HUES64 (cell line): ENCODE data around the gene RAB40C.
A peak's percentile ranks its signal among the peaks of the same experiment; 100 is the strongest.

Experiments
- H3K27ac ChIP-seq: 2 replicates; pipeline ENCODE4 v1.7.0; 2013; ENCODE audit warnings: low read depth, low read length, inconsistent platforms
- H3K27me3 ChIP-seq: 2 replicates; pipeline ENCODE4 v1.6.1; 2013; ENCODE audit warnings: mild to moderate bottlenecking, low read length; ENCODE audit not compliant: insufficient read depth
- H3K36me3 ChIP-seq: 2 replicates; pipeline ENCODE4 v1.6.1; 2013; ENCODE audit warnings: mild to moderate bottlenecking, low read length; ENCODE audit not compliant: insufficient read depth
- H3K4me1 ChIP-seq: 2 replicates; pipeline ENCODE4 v1.6.1; 2013; ENCODE audit warnings: mild to moderate bottlenecking, low read length, moderate library complexity; ENCODE audit not compliant: insufficient read depth
- H3K4me3 ChIP-seq: 2 replicates; pipeline ENCODE4 v1.5.1; 2013; ENCODE audit warnings: mild to moderate bottlenecking, low read length, moderate library complexity
- H3K9ac ChIP-seq: 2 replicates; pipeline ENCODE4 v1.6.1; 2013; ENCODE audit warnings: mild to moderate bottlenecking, low read depth, low read length
- H3K9me3 ChIP-seq: 2 replicates; pipeline ENCODE4 v1.6.1; 2013; ENCODE audit warnings: low read depth, low read length; ENCODE audit not compliant: insufficient read depth
- WGBS: fragments of 150-250, 120-280 bp; methylation state at CpG from one replicate; pipeline ENCODE4 v1.1.7; 2013; ENCODE audit warnings: missing lambda C conversion rate; 5-methylcytosine and 5-hydroxymethylcytosine counted together

The RAB40C gene

DNA sequence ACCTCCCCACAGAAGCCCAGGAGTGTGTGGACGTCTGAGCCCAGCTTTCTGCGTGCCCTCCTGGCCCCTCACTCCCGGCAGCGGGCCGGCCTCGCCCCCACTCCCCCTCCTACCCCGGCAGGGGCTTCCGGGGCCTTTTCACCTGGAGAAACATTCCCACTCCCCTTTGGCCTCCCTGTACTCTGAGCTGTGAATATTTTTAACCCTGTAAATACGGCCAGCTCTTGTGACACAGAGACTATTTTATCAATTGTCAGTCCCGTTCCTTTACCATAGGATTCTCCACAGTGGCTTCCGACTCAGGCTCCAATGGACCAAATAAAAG lies 35.6 kb upstream of the RAB40C start:
- 87% methylated on average over 11 of the region's 11 CpGs for WGBS
- no peak overlapping the region for H3K4me3 ChIP-seq
- 0 out of 2 replicates have a peak, but pooled peaks cover under 1% of the 10 kb centered on the region for H3K4me1 ChIP-seq
- no peak overlapping the region for H3K9ac ChIP-seq
- peaks cover 15% of the 10 kb centered on the region for H3K36me3 ChIP-seq
- H3K27ac ChIP-seq = no peak overlapping the region
- no peaks in the 10 kb centered on the region for H3K9me3 ChIP-seq
- peaks cover 12% of the 10 kb centered on the region for H3K27me3 ChIP-seq

DNA sequence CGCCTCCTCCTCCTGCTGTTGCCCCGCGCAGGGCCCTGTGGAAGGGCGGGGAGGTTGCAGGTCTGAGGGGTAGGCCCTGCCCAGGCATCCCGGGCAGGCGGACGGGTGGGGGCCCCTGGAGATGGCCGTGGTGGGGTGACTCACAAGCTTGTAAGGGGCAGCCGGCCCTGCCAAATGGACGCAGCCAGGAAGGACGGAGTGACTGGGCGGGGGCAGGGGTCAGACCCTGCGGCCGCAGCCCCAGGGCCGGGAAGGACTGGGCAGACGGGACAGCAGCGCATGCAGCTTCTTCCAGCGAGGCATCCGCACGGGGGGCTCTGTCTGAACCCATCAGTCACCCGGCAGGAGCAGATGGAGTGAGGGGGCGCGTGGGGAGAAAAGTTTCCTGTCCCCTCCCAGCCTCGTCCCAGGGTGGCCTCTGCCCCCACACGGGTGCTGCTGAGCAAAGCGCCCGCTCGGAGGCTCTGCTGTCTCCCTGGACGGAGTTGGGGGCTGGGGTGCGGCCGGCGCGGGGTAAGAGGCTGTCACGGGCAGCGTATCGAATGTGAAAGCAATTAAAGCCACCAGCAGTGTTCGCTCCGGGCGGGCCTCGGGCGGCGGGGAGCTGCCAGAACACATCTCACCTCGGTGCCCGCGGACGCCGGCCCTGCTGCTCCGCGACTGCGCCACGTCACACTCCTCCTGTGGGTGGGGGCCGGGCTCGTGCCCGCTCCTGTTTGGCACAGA lies 35.1 kb upstream of the RAB40C start:
- H3K27ac ChIP-seq = no peak overlapping the region
- 93% methylated on average over 54 of the region's 54 CpGs for WGBS
- H3K9ac ChIP-seq = no peak overlapping the region
- H3K27me3 ChIP-seq = peaks cover 17% of the 10 kb centered on the region
- H3K4me1 ChIP-seq = 0 out of 2 replicates have a peak, but pooled peaks cover 3% of the 10 kb centered on the region
- H3K4me3 ChIP-seq = no peak overlapping the region
- H3K9me3 ChIP-seq = no peaks in the 10 kb centered on the region
- H3K36me3 ChIP-seq = peaks cover 15% of the 10 kb centered on the region

DNA sequence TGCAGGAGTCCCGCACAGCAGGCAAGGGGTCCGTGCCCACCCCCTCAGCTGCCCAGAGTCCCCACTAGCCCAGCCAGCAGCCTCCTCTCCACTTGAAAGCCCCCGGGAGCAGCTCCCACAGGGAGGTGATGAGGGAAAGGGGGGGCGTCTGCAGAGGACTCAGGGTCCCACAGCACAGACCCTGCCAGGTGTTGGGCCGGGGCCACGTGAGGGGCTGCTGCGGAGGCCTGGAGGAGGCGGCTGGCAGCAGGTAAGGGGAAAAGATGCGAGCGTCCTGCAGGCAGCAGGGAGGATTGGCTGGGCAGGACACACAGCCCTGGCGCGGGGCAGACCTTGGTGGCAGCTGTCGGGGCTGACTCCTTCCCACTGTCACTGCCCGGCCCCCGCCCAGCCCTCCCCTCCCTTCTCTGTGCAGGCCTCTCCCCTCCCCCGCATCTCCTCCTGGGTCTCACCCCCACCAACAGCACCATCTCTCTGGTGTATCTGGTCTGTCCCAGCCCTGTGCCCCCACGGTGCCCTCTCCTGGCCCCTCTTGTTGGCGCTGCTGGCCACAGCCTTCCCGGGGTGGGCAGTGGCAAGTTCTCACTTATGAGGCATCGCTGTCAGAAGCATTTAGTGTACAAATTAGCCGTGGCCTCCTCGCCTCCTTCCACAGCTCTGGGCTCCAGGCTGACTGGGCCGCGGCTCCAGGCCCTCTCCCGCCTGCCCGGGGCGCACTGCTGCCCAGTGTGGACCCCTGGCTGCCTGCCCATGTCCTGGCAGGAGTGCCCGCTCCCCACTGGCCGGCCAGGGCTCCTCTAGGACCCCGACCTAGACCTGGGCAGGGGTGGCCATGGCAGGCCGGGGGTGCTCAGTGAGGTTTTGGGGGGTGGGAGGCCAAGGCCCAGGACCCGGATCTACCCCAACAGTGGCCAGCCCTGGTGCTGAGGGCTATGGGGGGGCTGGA lies 34.1 kb upstream of the RAB40C start:
- 0 out of 2 replicates have a peak, but pooled peaks cover 3% of the 10 kb centered on the region for H3K4me1 ChIP-seq
- H3K27me3 ChIP-seq = peaks cover 27% of the 10 kb centered on the region
- H3K4me3 ChIP-seq = no peak overlapping the region
- no peak overlapping the region for H3K27ac ChIP-seq
- peaks cover 15% of the 10 kb centered on the region for H3K36me3 ChIP-seq
- no peak overlapping the region for H3K9ac ChIP-seq
- 87% methylated on average over 32 of the region's 32 CpGs for WGBS
- H3K9me3 ChIP-seq = no peaks in the 10 kb centered on the region

DNA sequence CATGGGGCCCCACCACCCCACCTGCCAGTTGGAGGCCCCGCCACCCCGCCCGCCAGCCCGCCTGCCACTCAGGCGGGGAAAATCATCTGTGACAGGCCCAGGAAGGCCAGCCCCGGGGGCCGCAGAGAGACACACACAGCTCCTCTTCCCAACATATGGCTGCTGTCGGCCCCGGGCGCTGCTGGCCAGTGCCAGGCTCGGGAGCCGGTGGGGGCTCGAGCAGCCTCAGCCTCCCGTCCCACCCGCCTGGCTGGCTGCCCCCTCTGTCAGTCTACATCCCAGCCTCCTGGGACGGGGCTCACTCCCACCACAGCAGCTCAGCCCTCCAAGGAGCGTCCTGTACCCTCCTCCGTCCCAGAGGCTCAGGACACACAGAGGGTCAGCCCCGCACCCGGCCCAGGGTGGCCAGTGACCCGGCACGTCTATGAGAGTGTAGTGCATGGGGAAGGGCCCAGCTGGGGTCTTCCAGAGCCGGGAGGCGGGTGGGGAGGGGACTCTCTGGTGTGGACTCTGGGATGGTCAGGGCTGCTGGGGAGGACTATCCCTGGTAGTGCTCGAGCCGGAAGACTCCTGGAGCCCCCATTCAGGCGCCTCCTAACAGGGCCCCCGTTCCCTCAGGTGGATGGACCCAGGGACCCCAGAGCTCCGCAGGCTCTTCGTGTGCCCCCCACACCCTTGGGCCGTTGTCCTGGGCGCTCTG lies 33.2 kb upstream of the RAB40C start:
- H3K9me3 ChIP-seq = no peaks in the 10 kb centered on the region
- H3K9ac ChIP-seq = no peak overlapping the region
- H3K4me3 ChIP-seq = no peak overlapping the region
- H3K36me3 ChIP-seq = peaks cover 11% of the 10 kb centered on the region
- WGBS = 92% methylated on average over 32 of the region's 32 CpGs
- peaks cover 35% of the 10 kb centered on the region for H3K27me3 ChIP-seq
- H3K27ac ChIP-seq = no peak overlapping the region
- H3K4me1 ChIP-seq = 0 out of 2 replicates have a peak, but pooled peaks cover 3% of the 10 kb centered on the region

DNA sequence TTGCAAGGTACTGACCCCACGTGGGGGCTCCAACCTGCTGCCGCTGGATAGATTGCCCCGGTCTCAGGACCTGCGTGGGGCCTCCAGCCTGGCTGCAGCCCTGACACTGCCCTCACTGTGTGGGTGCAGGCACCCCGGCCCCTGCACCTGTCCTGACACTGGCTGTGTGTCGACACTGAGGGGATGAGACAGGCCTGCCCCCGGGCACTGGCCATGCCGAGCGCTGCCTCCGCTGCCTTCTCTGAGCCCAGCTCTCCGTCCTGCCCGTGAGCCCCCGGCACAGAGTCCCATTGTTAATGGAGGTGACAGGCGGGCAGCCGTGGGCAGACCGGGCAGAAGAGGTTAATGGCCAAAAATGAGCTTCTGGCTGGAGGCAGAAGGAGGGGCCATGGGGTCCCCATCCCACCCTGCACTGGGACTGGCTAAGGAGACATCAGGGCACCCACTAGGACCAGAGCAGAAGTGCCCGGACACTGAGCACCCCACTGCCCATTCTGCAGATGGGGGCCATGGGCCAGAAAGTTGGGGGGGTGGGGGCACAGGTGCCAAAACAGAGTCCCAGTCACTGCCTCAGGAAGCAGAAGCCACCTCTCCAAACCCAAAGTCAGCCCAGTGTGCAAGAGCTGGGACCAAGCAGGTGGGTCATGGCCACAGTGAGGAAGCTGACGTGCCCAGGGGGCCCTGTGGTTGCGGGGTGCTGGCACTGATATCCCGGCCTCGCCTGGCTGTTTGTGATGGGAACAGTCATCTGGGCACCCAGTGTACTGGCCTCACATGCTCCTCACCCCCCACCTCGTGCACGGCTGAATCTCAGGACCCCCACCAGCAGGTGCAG lies 32.2 kb upstream of the RAB40C start:
- 91% methylated on average over 23 of the region's 23 CpGs for WGBS
- Histone ChIP-seq H3K9ac (no peak overlapping the region), H3K9me3 (no peaks in the 10 kb centered on the region), H3K36me3 (0 out of 2 replicates have a peak, but pooled peaks cover 2% of the 10 kb centered on the region), H3K4me3 (no peak overlapping the region), H3K27ac (no peak overlapping the region), H3K27me3 (peaks cover 44% of the 10 kb centered on the region), H3K4me1 (0 out of 2 replicates have a peak, but pooled peaks cover 3% of the 10 kb centered on the region)

DNA sequence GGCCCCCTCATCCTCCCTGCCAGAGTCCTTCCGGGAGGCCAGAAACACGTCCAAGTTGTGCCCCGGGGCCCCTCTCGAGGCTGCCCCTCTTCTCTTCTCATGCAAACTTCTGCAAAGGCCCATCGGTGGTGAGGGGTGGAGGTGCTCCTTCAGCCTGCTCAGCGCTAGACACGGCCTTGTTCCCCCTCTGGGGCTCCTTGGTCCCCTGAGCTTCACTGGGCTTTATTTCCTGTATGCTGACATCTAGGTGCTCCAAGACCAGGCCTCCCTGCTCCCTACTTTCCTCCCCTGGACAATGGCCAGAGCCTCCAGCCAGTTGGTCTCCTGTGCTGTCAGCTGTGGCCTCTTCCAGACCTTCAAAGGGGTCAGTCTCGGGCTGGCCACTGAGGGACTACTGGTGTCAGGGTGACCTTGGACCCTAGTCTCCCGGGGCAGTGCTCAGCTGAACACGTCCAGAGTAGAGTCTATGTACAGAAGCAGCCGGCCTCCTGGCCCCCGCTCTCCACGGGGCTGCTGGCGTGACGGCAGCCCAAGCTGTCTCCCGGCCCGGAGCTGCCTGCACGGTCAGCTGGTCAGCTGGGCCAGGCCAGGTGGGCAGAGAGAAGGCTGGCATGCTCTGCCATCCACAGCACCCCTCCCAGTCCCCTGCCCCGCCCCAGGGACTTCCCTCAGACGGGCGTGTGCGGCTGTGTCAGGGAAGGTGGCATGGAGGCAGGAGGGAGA lies 31.4 kb upstream of the RAB40C start:
- no peak overlapping the region for H3K9ac ChIP-seq
- H3K27ac ChIP-seq = no peak overlapping the region
- H3K27me3 ChIP-seq = peaks cover 44% of the 10 kb centered on the region
- no peaks in the 10 kb centered on the region for H3K9me3 ChIP-seq
- 88% methylated on average over 22 of the region's 22 CpGs for WGBS
- no peak overlapping the region for H3K4me3 ChIP-seq
- 0 out of 2 replicates have a peak, but pooled peaks cover 3% of the 10 kb centered on the region for H3K4me1 ChIP-seq
- no peaks in the 10 kb centered on the region for H3K36me3 ChIP-seq

DNA sequence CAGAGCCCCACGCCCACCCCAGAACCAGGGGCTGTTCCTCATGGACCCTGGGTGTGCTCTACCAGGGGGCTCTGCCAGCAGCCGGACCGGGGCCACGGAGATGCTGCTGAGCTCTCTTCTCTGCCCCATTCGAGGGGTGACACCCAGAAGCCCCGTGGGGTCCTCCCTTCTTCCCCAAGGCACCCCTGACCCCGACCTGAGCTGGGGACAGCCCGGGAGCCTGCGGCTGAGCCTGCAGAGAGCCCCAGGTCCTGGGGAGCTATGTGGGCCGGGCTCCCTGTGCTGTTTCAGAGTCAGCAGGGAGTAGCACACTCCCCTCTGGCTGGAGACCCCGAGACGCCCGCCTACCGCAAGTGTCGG lies 30.9 kb upstream of the RAB40C start:
- Histone ChIP-seq H3K27me3 (peaks cover 44% of the 10 kb centered on the region), H3K27ac (no peak overlapping the region), H3K9ac (no peak overlapping the region), H3K4me1 (0 out of 2 replicates have a peak, but pooled peaks cover 3% of the 10 kb centered on the region), H3K36me3 (no peaks in the 10 kb centered on the region), H3K9me3 (no peaks in the 10 kb centered on the region), H3K4me3 (no peak overlapping the region)
- WGBS = 89% methylated on average over 15 of the region's 15 CpGs

DNA sequence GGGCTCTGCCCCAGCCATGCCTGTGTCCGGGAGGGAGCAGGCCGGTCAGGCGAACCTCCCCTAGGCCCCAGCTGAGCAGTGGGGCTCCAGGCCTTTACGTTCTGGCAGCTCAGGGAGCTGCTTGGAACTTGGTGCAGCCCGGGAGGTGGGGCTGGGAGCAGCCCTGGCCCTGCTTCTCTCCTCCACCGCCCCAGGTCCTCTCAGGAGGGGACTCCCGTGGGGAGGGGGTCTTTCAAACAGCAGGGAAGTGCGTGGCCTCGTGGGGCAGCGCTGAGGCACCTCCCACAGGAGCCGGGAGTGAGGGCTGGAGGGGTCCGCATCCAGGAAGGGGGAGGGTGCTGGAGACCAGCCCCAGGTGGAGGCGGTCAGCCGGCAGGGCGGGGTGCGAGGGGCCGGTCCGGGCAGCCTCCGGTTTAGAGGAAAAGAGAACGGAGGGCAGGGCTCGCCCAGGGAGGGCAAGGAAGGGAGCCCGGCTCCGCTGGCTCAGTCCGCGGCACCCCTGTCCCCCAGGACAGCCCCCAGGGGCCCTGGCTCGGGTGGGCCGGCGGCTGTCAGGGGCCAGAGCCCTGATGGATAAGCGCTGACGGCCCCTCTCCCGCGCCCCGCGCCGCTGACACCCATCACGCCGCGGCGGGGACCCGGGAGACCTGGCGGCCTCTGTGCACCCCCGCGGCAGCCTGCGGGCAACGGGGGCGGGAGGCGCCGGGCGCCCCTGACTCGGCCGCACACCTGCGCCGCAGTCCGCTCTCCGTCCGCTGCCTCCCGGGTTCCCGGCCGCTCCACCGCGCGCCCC lies 30.3 kb upstream of the RAB40C start:
- peaks cover 44% of the 10 kb centered on the region for H3K27me3 ChIP-seq
- H3K9ac ChIP-seq = no peak overlapping the region; the same call in 1 of the 2 replicates
- peak overlapping the region; percentile 39 for H3K4me3 ChIP-seq
- 0 out of 2 replicates have a peak, but pooled peaks cover 3% of the 10 kb centered on the region for H3K4me1 ChIP-seq
- 10% methylated on average over 62 of the region's 62 CpGs for whole genome bisulfite sequencing
- no peaks in the 10 kb centered on the region for H3K36me3 ChIP-seq
- H3K27ac ChIP-seq = no peak overlapping the region
- H3K9me3 ChIP-seq = no peaks in the 10 kb centered on the region

DNA sequence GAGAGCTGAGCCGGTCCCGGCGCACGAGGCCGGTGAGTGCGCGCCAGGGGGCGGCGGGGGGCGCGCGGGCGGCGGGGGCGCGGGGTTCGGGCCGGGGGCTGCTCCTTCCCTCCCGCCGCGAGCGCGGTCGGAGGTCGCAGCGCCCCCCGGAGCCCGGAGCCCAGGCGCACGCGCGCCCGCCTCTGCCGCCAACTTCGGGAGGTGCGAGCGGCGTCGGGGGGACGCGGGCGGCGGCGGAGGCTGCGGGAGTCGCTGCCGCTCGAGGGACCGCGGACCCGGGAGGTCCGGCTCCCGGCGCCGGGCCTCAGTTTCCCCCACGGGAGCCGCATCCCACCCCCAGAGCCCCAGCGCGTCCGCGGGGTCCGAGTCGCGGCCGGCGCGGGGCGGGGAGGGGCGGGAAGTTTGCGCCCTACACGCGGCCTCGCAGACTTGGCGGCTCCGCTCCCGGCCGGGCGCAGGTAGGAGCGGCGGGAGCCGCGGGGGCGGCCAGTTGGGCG lies 29.6 kb upstream of the RAB40C start, which contains the start of gene PRR35:
TSS of gene PRR35 (plus strand) at position 191 of the 497 bp plus-strand sequence. CDS start 2,901 bp downstream, outside the sequence.
- Histone ChIP-seq H3K27me3 (peaks cover 44% of the 10 kb centered on the region), H3K4me3 (peak within 1 kb of the TSS; percentile 39), H3K27ac (no peak within 1 kb of the TSS), H3K9ac (peak within 1 kb of the TSS; percentile 55; the same call in 1 of the 2 replicates), H3K4me1 (0 out of 2 replicates have a peak, but pooled peaks cover 3% of the 10 kb centered on the region), H3K36me3 (no peaks in the 10 kb centered on the region), H3K9me3 (no peaks in the 10 kb centered on the region)
- WGBS = 1% methylated on average over 84 of the region's 84 CpGs
